Measurements from ENCODE around the gene RESP18. TPM values are rescaled to one million over a fixed set of nuclear protein-coding genes. Genes with fewer than 3 reads are reported as not detected.
A peak's percentile ranks its signal among the peaks of the same experiment; 100 is the strongest.
"Not testable (repeated sequence)": the region's sequence is repeated elsewhere in the genome, so short reads cannot be mapped to it uniquely, and the experiment has no call there.

Gene RESP18
- total RNA-seq, 1 donor from 2014 or later: not detected

DNA sequence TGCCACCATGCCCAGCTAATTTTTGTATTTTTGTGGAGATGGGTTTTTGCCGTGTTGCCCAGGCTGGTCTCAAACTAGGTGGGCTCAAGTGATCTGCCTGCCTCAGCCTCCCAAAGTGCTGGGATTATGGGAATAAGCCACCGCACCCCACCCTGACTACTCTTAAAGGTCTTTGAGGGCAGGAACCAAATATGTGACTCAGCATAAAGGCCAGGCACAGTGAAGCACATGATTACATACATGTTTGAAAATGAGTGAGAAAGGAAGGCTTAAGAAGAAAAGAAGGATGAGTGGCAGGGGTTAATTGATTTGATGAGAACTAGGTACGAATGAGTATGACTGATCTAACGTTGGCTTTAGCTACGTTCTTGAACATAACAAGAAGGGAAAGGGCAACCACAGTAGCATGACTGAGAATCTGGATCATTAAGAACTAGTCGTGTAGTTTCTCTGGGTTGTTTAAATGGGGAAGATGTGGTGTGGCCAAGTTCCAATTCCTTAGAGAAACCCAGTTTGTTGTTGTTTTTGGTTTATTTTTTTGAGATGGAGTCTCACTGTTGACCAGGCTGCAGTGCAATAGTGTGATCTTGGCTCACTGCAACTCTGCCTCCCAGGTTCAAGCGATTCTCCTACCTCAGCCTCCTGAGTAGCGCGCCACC, 6.8 kb downstream of the RESP18 start:
- DNase-seq (ENCODE audit: low spot score): no peak

DNA sequence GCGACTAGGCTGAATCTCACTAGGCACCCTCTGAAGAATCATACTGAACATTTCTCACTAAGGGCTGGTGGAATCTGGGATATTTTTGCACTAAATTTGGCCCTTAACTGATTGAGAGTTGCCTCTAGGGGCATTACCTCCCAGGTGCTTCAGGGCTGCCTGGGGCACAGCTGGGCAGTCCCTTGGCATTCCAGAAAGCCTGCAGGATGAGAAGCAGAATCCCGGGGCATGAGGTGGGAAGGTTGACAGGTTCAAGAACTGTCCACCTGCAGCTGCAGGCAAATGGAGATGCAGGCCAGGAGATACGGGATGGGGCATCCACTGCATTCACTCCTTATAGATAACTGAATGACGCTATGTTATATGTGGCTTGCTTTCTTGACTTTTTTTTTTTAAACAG, 7.4 kb downstream of the RESP18 start:
- DNase-seq (ENCODE audit: low spot score): no peak

DNA sequence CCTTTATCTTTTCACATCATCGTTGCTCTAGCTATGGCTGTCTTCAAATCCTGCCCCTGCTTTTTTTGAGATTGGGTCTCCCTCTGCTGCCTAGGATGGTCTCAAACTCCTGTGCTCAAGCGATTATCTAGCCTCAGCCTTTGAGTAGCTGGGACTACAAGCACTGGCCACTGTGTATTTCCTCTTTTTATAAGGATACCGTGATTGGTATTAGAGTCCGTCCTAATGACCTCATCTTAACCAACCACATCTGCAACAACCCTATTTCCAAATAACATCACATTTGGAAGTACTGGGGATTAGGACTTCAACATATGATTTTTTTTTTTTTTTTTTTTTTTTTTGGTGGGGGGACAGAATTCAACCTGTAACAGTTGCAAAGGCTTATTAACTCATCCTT, 9.1 kb downstream of the RESP18 start:
- DNase-seq (ENCODE audit: low spot score): no peak

- DNase-seq (ENCODE audit: low spot score): no peak
Observed at GRCh38 chr2:219314804-219315468, 17.6 kb downstream of the RESP18 start.

- not testable (repeated sequence) for DNase-seq (ENCODE audit: low spot score)
Observed at GRCh38 chr2:219312683-219313263, 19.8 kb downstream of the RESP18 start.

DNA sequence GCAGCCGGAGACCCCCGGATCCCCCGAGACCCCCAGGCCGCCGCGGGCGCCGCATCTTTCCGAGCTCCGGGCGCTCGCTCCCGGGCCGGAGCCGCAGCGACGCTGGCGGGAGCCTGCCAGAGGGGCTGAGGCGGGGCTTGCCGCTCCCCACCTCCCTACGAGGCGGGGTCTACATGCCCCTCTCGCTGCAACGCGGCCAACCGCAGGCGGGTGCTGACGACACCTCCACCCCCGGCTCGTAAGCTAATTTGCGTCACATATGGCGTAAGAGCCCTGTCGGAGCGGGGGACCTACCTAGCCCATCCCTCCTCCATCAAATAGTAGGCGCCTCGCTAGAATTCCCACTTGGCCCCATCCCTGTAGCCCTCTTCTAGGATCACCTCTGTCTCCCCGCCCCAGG, 23.3 kb downstream of the RESP18 start, which contains the start of gene PTPRN:
Gene PTPRN (minus strand): TSS at position 124 of the 400 bp plus-strand sequence. CDS start 69 bp downstream, at position 55.
- DNase-seq (ENCODE audit: low spot score): no peak

- DNase-seq (ENCODE audit: low spot score): no peak
Observed at GRCh38 chr2:219308142-219309101, 24.1 kb downstream of the RESP18 start.

DNA sequence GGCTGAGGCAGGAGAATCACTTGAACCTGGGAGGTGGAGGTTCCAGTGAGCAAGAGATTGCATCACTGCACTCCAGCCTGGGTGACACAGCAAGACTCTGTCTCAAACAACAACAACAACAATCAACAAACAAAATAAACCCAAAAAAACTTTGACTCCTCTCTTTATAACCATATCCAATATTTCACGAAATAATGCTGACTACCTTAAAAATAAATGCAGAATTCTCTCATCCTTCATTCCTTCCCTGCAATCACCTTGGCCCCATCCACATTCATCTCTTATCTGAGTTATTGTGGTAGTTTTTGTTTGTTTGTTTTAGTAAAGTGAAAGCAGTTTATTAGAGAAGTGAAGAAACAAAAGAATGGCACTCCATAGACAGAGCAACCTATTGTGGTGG, 26.5 kb downstream of the RESP18 start:
- no peak for DNase-seq (ENCODE audit: low spot score)

DNA sequence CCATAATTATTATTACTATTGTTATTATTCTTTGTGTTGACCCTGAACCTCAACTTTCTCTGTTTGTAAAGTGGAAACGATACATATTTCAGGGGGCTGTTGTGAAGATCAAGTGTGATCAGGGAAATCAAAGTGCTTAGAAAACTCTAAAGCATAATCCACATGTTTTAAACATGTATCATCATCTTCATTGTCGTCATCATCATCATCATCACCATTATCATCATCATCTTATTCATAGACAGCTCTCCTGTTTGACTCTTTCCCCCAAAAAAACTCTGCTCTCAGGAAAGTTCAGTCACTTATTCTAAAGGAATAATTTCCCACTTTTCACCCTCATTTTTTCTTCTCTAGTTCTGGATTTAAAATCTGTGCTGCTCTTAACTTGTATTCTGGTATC, 28.3 kb downstream of the RESP18 start:
- no peak for DNase-seq (ENCODE audit: low spot score)

DNA sequence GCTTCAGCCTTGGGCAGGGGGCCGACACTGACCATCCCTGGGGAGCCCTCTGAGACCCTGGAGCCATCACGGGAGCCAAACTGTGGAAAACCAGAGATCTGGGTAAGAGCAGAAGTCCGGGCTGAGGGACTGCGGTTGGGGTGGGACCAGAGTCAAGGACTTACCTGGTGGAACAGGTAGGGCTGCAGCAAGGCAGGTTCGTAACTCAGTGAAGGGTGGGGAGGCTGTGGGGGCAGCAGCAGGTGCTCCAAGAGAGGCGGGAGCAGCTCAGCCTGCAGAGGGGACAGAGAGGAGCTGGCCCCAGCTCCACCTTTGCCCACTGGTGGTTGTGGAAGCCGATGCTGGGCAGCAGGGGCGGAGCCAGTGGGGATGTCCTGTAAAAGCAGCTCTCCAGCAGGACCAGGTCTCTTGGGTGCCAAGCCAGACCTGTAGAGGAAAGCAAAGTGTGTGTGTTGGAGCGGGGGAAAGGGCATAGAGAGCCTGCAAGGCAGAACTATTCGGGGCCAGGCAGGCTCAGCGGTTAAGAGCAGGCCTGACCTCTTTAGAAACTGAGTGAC, 30.1 kb downstream of the RESP18 start:
- no peak for DNase-seq (ENCODE audit: low spot score)

DNA sequence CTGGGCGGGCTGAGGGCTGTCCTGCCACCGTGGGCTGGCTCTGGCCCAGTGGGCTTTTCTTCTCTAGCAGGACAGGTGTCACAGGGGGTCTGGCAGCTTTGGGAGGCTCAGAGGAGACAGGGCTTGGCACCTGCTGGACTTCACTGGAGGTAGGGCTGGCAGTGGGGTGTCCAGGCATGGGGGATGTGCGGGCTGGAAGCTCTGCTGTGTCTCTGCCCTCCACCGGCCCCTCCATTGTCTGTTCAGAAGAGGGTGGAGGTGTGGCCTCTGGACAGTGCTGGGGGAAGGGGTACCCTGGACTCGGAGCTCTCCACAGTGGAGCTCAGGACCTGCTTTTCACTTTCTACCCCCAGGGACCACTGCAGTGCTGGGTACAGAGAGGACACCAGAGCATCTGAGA, 32.5 kb downstream of the RESP18 start:
- DNase-seq (ENCODE audit: low spot score): no peak

DNA sequence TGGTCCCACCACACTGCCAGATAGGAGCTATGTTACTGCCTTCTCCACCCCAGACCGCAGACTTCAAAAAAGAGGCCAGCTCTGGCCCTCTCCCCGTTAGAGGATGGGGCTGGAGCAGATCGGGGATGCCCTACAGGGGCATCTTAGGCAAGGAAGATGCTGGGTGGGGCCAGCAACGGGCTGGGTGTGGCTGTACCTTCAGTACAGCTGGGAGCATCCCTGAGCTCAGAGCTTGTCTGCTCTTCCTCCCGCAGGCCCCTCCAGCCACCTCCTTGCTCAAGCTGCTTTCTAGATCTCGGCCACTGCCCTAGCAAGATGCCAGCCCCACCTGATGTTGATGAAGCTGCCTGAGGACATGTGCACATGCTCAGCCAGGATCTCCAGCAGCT, 33.2 kb downstream of the RESP18 start:
- no peak for DNase-seq (ENCODE audit: low spot score)

DNA sequence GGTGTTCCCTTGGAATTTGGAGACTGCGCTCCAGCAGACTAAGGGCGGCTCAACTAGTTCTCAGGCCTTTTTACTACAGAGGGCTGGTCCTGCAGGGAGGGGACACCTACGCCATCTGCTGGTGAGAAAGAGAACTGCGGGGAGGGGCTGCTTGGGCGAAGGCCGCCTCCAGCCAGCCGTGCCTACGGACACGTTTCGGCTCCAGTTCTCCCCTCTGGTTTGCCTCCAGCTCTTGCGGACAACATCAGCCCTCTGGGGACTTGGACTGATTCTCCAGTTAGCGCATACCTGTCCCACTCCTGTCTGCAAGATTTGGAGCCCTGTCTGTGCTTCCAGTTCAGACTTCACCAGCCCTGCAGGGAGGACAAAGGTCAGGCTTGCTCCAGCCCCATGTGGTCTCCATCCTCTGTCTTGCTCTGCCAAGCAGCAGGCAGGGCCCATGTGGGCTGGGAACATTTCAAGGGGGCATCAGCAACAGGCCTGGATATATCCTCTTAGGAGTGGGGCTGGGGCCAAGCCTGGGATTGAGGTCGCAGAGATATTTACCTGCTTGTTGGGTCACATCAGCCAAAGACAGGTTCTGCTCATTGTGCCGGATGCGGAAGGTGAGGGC, 33.7 kb downstream of the RESP18 start:
- DNase-seq (ENCODE audit: low spot score): peak; percentile 93

- no peak for DNase-seq (ENCODE audit: low spot score)
Observed at GRCh38 chr2:219297766-219298456, 34.6 kb downstream of the RESP18 start.

- DNase-seq (ENCODE audit: low spot score): no peak
Observed at GRCh38 chr2:219296631-219297391, 35.7 kb downstream of the RESP18 start.

DNA sequence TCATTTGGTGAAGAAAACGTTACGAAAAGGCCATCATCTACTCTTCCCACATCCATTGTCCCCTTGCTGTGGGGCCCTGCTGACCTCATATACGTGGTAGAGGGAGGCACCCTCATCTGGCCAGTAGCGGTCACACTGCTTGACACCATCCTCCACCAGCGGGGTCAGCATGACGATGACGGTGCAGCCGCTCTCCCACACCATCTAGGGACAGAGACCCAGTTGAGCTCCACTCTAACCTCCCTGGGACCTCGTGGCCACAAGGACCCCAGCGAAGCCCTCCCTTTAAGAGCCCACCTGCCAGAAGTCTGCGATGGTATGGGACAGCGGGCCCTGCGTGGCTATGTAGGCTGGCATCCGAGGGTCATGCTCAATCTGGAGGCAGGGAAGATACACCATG, 36.4 kb downstream of the RESP18 start:
- no peak for DNase-seq (ENCODE audit: low spot score)

DNA sequence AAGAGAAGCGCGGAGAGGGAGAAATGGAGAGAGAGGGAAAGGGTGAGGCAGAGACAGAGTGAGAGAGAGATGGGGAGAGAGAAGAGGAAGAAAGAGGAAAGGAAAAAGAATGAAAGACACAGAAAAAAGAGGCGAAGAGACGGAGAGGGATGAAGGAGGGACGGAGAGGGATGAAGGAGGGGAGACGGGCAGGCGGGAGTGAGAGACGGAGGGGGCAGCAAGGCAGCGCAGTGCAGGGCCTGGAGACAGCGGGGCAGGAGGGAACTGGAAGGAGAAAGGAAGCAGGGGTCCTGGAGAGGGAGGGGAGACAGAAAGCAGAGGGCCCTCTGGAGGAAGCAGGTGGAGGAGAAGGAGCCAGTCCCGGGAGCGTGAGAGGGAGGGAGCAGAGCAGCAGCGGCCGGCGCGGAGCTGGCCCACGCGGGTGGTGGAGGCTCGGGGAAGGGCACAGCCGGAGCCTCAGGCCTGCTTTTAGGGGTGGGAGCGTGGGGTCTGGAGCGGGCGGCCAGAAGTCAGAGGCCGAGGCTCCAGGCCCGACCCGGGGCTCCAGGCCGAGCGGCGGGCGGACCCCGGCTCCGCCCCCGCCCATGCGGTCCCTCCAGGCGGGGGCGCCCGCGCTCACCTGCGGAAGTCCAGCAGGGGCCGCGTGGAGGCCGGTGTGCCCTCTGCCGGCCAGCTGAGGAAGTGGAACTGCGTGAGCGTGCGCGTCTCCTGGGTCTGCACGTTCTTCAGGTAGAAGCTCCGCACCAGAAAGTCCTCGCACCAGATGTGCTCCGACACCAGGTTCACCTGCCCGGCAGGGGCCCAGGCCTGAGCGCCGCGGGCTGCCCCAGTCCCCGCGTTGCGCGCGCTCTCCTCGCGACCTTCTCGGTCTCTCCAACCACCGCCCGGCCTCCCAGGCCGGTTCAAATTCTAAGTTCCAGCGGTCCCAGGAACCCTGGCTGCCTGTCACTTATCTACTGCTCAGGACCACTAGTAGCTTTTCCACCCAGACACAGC, 37.9 kb downstream of the RESP18 start:
- peak; percentile 88 for DNase-seq (ENCODE audit: low spot score)

DNA sequence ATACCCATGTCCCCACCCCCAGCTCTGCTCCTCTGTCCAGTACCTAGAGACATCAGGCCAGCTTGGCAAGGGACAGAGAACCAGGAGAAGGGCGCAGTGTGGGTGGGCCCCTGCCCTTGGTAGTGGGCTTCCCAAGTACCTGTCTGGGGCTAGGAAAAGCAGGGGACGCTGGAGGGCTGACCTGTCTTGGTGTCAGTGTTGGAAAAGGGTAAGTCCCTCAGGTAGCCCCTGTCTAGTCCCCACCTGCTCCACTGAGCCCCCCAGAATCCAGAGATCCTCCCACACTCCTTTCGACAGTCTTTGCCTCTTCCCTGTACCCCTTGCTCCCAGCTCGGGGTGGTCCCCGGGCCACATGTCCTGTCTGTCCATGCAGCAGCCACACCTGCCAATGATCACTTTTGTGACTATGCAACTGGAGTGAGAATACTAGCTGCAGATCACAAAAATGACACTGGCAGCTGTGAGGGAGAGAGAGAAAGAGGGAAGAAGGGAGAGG, 38.8 kb downstream of the RESP18 start:
- no peak for DNase-seq (ENCODE audit: low spot score)
